Spinal cord (tissue), 10 donors: ENCODE results near the gene GALNT17. TPM values are rescaled to one million over a fixed set of nuclear protein-coding genes. Genes with fewer than 3 reads are reported as not detected.

Experiments
- DNase-seq, 6 donors: peaks; one replicate each; pipeline versions ENCODE4 v3.0.0 to v3.0.0-alpha.2; 2013 to 2015; ENCODE audit warnings: low spot score in 6 of 6, low read depth in 4 of 6
- H3K27ac ChIP-seq: one replicate; pipeline ENCODE4 v1.5.1; 2013; ENCODE audit warnings: low read depth, low read length, control low read depth
- H3K27me3 ChIP-seq: one replicate; pipeline ENCODE4 v1.6.1; 2013; ENCODE audit warnings: low read length; ENCODE audit not compliant: control insufficient read depth, insufficient read depth
- H3K36me3 ChIP-seq: one replicate; pipeline ENCODE4 v1.6.1; 2013; ENCODE audit warnings: low read length; ENCODE audit not compliant: control insufficient read depth, insufficient read depth
- H3K4me1 ChIP-seq: one replicate; pipeline ENCODE4 v1.6.1; 2013; ENCODE audit warnings: low read length; ENCODE audit not compliant: control insufficient read depth, insufficient read depth
- H3K4me3 ChIP-seq: one replicate; pipeline ENCODE4 v1.5.1; 2013; ENCODE audit warnings: low read depth, low read length, control low read depth
- H3K9me3 ChIP-seq: one replicate; pipeline ENCODE4 v1.6.1; 2013; ENCODE audit warnings: low read length; ENCODE audit not compliant: control insufficient read depth, insufficient read depth
- WGBS: methylation state at CpG from one replicate; pipeline ENCODE4 v1.1.5; 2013; ENCODE audit warnings: missing lambda C conversion rate; ENCODE audit not compliant: insufficient coverage; 5-methylcytosine and 5-hydroxymethylcytosine counted together
- polyA plus RNA-seq, 2 donors: library from polyadenylated mRNA; unstranded; fragments of 120-200 nt; gene quantifications; one replicate each; pipeline ENCODE4 v1.2.1, GENCODE V29; 2013; ENCODE audit not compliant: insufficient read length in 2 of 2
- total RNA-seq, 2 donors: library from RNA; depleted of rRNA in 1 of 2; stranded (reverse); fragments of 120-200 nt in 1 of 2; fragments of >200 nt in 1 of 2; gene quantifications; one replicate each; pipeline versions ENCODE4 v1.2.3 to v1.2.4, GENCODE V29; 2013 to 2014
- donor health status: healthy.

GALNT17 gene
- total and polyA plus RNA-seq, 4 donors, result 44.9 to 54.8 (median 48.0) TPM

GRCh38 chr7:71461572-71461971 is 329.6 kb downstream of the GALNT17 start:
- H3K4me1 ChIP-seq, result no peaks in the 10 kb centered on the region
- H3K27me3 ChIP-seq, result no peaks in the 10 kb centered on the region
- no peak overlapping the region for H3K4me3 ChIP-seq
- H3K9me3 ChIP-seq, result no peaks in the 10 kb centered on the region
- no peak overlapping the region for H3K27ac ChIP-seq
- no peaks in the 10 kb centered on the region for H3K36me3 ChIP-seq
- WGBS, result 62% methylated on average over 9 of the region's 9 CpGs
- DNase-seq, result peak in 1 of 6 donors; percentile 15

GRCh38 chr7:71465741-71466189 is 333.8 kb downstream of the GALNT17 start:
- no peaks in the 10 kb centered on the region for H3K4me1 ChIP-seq
- H3K4me3 ChIP-seq, result no peak overlapping the region
- no peaks in the 10 kb centered on the region for H3K27me3 ChIP-seq

GRCh38 chr7:71466448-71467145 is 334.7 kb downstream of the GALNT17 start:
- no peak overlapping the region for H3K27ac ChIP-seq
- H3K4me1 ChIP-seq, result no peaks in the 10 kb centered on the region
- no peaks in the 10 kb centered on the region for H3K27me3 ChIP-seq
- H3K4me3 ChIP-seq, result no peak overlapping the region
- 52% methylated on average over 3 of the region's 5 CpGs for WGBS
- DNase-seq, result peak in 1 of 6 donors; percentile 27
- no peaks in the 10 kb centered on the region for H3K9me3 ChIP-seq
- no peaks in the 10 kb centered on the region for H3K36me3 ChIP-seq

More at GRCh38 chr7:71465741-71466189, 333.8 kb downstream of the GALNT17 start:
- Histone ChIP-seq H3K27ac (no peak overlapping the region), H3K9me3 (no peaks in the 10 kb centered on the region), H3K36me3 (no peaks in the 10 kb centered on the region)
- 78% methylated on average over 4 of the region's 6 CpGs for WGBS
- DNase-seq, result no peak

GRCh38 chr7:71470326-71470725 is 338.4 kb downstream of the GALNT17 start:
- H3K27me3 ChIP-seq, result no peaks in the 10 kb centered on the region
- H3K36me3 ChIP-seq, result no peaks in the 10 kb centered on the region
- peak in 1 of 6 donors; percentile 26 for DNase-seq
- no peaks in the 10 kb centered on the region for H3K4me1 ChIP-seq
- no peak overlapping the region for H3K27ac ChIP-seq
- H3K9me3 ChIP-seq, result no peaks in the 10 kb centered on the region
- WGBS, result 74% methylated on average over 3 of the region's 6 CpGs
- H3K4me3 ChIP-seq, result no peak overlapping the region

GRCh38 chr7:71470830-71471229 is 338.9 kb downstream of the GALNT17 start:
- Histone ChIP-seq H3K36me3 (no peaks in the 10 kb centered on the region), H3K9me3 (no peaks in the 10 kb centered on the region), H3K4me3 (no peak overlapping the region), H3K27ac (no peak overlapping the region), H3K27me3 (no peaks in the 10 kb centered on the region), H3K4me1 (no peaks in the 10 kb centered on the region)
- 80% methylated on average over 1 of the region's 1 CpG for WGBS
- no peak for DNase-seq

- no peaks in the 10 kb centered on the region for H3K36me3 ChIP-seq
- H3K27ac ChIP-seq, result no peak overlapping the region
These were observed 341.0 kb downstream of the GALNT17 start for GRCh38 chr7:71472962-71473361.

GRCh38 chr7:71473366-71473967 is 341.5 kb downstream of the GALNT17 start:
- no peaks in the 10 kb centered on the region for H3K27me3 ChIP-seq
- H3K4me1 ChIP-seq, result no peaks in the 10 kb centered on the region
- H3K9me3 ChIP-seq, result no peaks in the 10 kb centered on the region
- no peak overlapping the region for H3K4me3 ChIP-seq
- DNase-seq, result no peak
- no peaks in the 10 kb centered on the region for H3K36me3 ChIP-seq
- WGBS, result 86% methylated on average over 2 of the region's 2 CpGs
- H3K27ac ChIP-seq, result no peak overlapping the region

More at GRCh38 chr7:71472962-71473361, 341.0 kb downstream of the GALNT17 start:
- WGBS, result 83% methylated on average over 1 of the region's 2 CpGs
- DNase-seq, result no peak
- Histone ChIP-seq H3K4me1 (no peaks in the 10 kb centered on the region), H3K9me3 (no peaks in the 10 kb centered on the region), H3K4me3 (no peak overlapping the region), H3K27me3 (no peaks in the 10 kb centered on the region)

GRCh38 chr7:71477441-71477840 is 345.5 kb downstream of the GALNT17 start:
- 44% methylated on average over 3 of the region's 7 CpGs for WGBS
- Histone ChIP-seq H3K27ac (no peak overlapping the region), H3K36me3 (no peaks in the 10 kb centered on the region), H3K27me3 (no peaks in the 10 kb centered on the region), H3K4me3 (no peak overlapping the region), H3K4me1 (peaks cover 16% of the 10 kb centered on the region), H3K9me3 (no peaks in the 10 kb centered on the region)
- DNase-seq, result no peak

GRCh38 chr7:71479231-71479630 is 347.3 kb downstream of the GALNT17 start:
- no peak for DNase-seq
- no peaks in the 10 kb centered on the region for H3K9me3 ChIP-seq
- no peak overlapping the region for H3K4me3 ChIP-seq
- H3K27me3 ChIP-seq, result no peaks in the 10 kb centered on the region
- no peaks in the 10 kb centered on the region for H3K36me3 ChIP-seq
- H3K27ac ChIP-seq, result no peak overlapping the region
- WGBS, result 75% methylated on average over 1 of the region's 2 CpGs
- H3K4me1 ChIP-seq, result peaks cover 16% of the 10 kb centered on the region

- WGBS, result no CpG with 5 or more reads among the region's 2 CpGs
- peak; percentile 12 to 73 (median 40) for DNase-seq
These were observed 348.8 kb downstream of the GALNT17 start for GRCh38 chr7:71480791-71481190.

More at GRCh38 chr7:71480791-71481190, 348.8 kb downstream of the GALNT17 start:
- Histone ChIP-seq H3K27me3 (no peaks in the 10 kb centered on the region), H3K27ac (no peak overlapping the region), H3K36me3 (no peaks in the 10 kb centered on the region), H3K4me3 (no peak overlapping the region), H3K4me1 (peaks cover 16% of the 10 kb centered on the region), H3K9me3 (no peaks in the 10 kb centered on the region)
